Neural cell (in vitro differentiated cells): ENCODE data around the gene SMPD3. TPM values are rescaled to one million over a fixed set of nuclear protein-coding genes. Genes with fewer than 3 reads are reported as not detected.

Experiments
- H2AFZ ChIP-seq: fragments of 200-600, 300-800 bp; sonication (generic), shearing (Covaris generic); 2 replicates; pipeline ENCODE4 v1.6.0; 2014; ENCODE audit warnings: low read depth, mild to moderate bottlenecking, antibody characterized with exemption, low read length, moderate library complexity
- H3F3A ChIP-seq: fragments of 200-600 bp; shearing (Covaris generic); 2 replicates; pipeline ENCODE4 v1.6.1; 2016; ENCODE audit warnings: mild to moderate bottlenecking, moderate library complexity, mixed read lengths, antibody characterized with exemption, low read length; ENCODE audit not compliant: insufficient read depth, poor library complexity, severe bottlenecking
- H3K27ac ChIP-seq: fragments of 200-600, 300-800 bp; sonication (generic), shearing (Covaris generic); 2 replicates; pipeline ENCODE4 v1.5.1; 2014; ENCODE audit warnings: mild to moderate bottlenecking, low read length, moderate library complexity
- H3K27me3 ChIP-seq: fragments of 300-800, 200-600 bp; sonication (generic), shearing (Covaris generic); 2 replicates; pipeline ENCODE4 v1.6.0; 2014; ENCODE audit warnings: mild to moderate bottlenecking, low read depth, low read length, moderate library complexity; ENCODE audit not compliant: insufficient read depth
- H3K36me3 ChIP-seq: fragments of 300-800, 200-600 bp; sonication (generic), shearing (Covaris generic); 2 replicates; pipeline ENCODE4 v1.5.1; 2014; ENCODE audit warnings: mild to moderate bottlenecking, antibody characterized with exemption, low read length, moderate library complexity; ENCODE audit not compliant: insufficient read depth
- H3K4me2 ChIP-seq: fragments of 300-800, 200-600 bp; sonication (generic), shearing (Covaris generic); 2 replicates; pipeline ENCODE4 v1.6.0; 2014; ENCODE audit warnings: mild to moderate bottlenecking, low read length
- H3K4me3 ChIP-seq: fragments of 300-800, 200-600 bp; sonication (generic), shearing (Covaris generic); 2 replicates; pipeline ENCODE4 v1.5.1; 2014; ENCODE audit warnings: mild to moderate bottlenecking, low read length, moderate library complexity
- H3K79me2 ChIP-seq: fragments of 200-600 bp; shearing (Covaris generic); replicated peaks from 2 replicates; pipeline ENCODE4 v1.6.0; 2014; ENCODE audit warnings: mild to moderate bottlenecking, low read length, moderate library complexity; ENCODE audit not compliant: insufficient read depth
- H3K9ac ChIP-seq: fragments of 300-800, 200-600 bp; sonication (generic), shearing (Covaris generic); 2 replicates; pipeline ENCODE4 v1.6.1; 2016; ENCODE audit warnings: mild to moderate bottlenecking, low read length, mixed read lengths
- H3K9me2 ChIP-seq: fragments of 200-600 bp; shearing (Covaris generic); 2 replicates; pipeline ENCODE4 v1.6.1; 2016; ENCODE audit warnings: mild to moderate bottlenecking, low read length, mixed read lengths; ENCODE audit not compliant: insufficient read depth
- H3K9me3 ChIP-seq: fragments of 200-600, 300-800 bp; sonication (generic), shearing (Covaris generic); 2 replicates; pipeline ENCODE4 v1.6.1; 2016; ENCODE audit warnings: mild to moderate bottlenecking, mixed run types, low read length, moderate library complexity, mixed read lengths
- H4K20me1 ChIP-seq: fragments of 200-600 bp; shearing (Covaris generic); 2 replicates; pipeline ENCODE4 v1.6.1; 2016; ENCODE audit warnings: mild to moderate bottlenecking, mixed run types; ENCODE audit not compliant: insufficient read depth
- CTCF ChIP-seq: fragments of 450-650 bp; IDR thresholded peaks from 2 replicates; pipeline ENCODE4 v1.5.1; 2014; ENCODE audit warnings: antibody characterized with exemption, mild to moderate bottlenecking, moderate library complexity; ENCODE audit not compliant: poor library complexity, severe bottlenecking
- EP300 ChIP-seq: fragments of 450-650 bp; conservative IDR thresholded peaks from 2 replicates; pipeline ENCODE4 v1.6.1; 2014; ENCODE audit warnings: antibody characterized with exemption, mild to moderate bottlenecking, moderate library complexity; ENCODE audit not compliant: poor library complexity, severe bottlenecking
- EZH2 ChIP-seq: fragments of 200-600, 300-800 bp; shearing (Covaris generic), sonication (generic); IDR thresholded peaks from 2 replicates; pipeline ENCODE4 v1.6.1; 2014; ENCODE audit warnings: antibody characterized with exemption, low read length, borderline replicate concordance, mild to moderate bottlenecking; ENCODE audit not compliant: insufficient read depth, poor library complexity, severe bottlenecking
- MXI1 ChIP-seq: fragments of 450-650 bp; conservative IDR thresholded peaks from 2 replicates; pipeline ENCODE4 v1.6.1; 2014; ENCODE audit warnings: antibody characterized with exemption, mild to moderate bottlenecking; ENCODE audit not compliant: poor library complexity, severe bottlenecking
- POLR2AphosphoS5 ChIP-seq: IDR thresholded peaks from 2 replicates; pipeline ENCODE4 v1.6.1; 2012
- RAD21 ChIP-seq: fragments of 450-650 bp; conservative IDR thresholded peaks from 2 replicates; pipeline ENCODE4 v1.6.1; 2014; ENCODE audit warnings: antibody characterized with exemption, mild to moderate bottlenecking, moderate library complexity
- REST ChIP-seq: IDR thresholded peaks from 2 replicates; pipeline ENCODE4 v1.6.1; 2012; ENCODE audit warnings: borderline replicate concordance
- SMC3 ChIP-seq: fragments of 450-650 bp; conservative IDR thresholded peaks from 2 replicates; pipeline ENCODE4 v1.6.1; 2014; ENCODE audit warnings: antibody characterized with exemption, mild to moderate bottlenecking, moderate library complexity; ENCODE audit not compliant: poor library complexity
- TAF1 ChIP-seq: IDR thresholded peaks from 2 replicates; pipeline ENCODE4 v1.6.1; 2012; ENCODE audit warnings: low read depth
- polyA plus RNA-seq: library from polyadenylated mRNA; depleted of rRNA; stranded (reverse); fragments of >200 nt; gene quantifications from 2 replicates; pipeline ENCODE4 v1.2.3, GENCODE V29; 2014

The SMPD3 gene
- polyA plus RNA-seq, 1 donor from 2014 or later = 42.7 TPM

DNA sequence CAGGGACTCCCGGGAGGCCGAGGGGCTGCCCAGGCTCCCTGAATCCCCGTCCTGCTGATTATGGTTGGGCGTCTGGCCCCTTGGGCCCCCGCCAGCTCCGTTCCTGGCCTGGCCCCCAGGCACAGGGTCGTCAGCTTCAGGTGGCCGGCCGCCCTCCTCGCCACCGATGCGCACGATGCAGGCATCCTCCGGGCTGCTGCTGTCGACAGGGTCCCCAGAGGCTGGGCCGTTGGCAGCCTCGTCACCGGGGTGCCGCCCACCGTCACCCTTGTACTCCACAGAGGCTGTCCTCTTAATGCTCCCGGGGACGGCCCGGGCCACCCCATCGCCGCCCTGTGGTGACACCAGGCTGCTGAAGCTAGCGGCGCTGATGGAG lies 77.0 kb downstream of the SMPD3 start:
- Histone ChIP-seq H3K9me2 (no peaks in the 10 kb centered on the region), H3K4me3 (no peak overlapping the region), H3K4me2 (no peak overlapping the region), H2AFZ (no peak overlapping the region), H3K36me3 (no peaks in the 10 kb centered on the region), H3K27me3 (no peaks in the 10 kb centered on the region), H3K79me2 (no peaks in the 10 kb centered on the region), H4K20me1 (no peaks in the 10 kb centered on the region), H3K9me3 (no peaks in the 10 kb centered on the region), H3F3A (no peaks in the 10 kb centered on the region), H3K27ac (no peak overlapping the region), H3K9ac (no peak overlapping the region)
- TF ChIP-seq EZH2 = no peak
- TF ChIP-seq EP300 = no peak
- no peak for TF ChIP-seq CTCF
- no peak for TF ChIP-seq REST
- TF ChIP-seq POLR2AphosphoS5 = no peak
- TF ChIP-seq SMC3 = no peak
- no peak for TF ChIP-seq MXI1
- TF ChIP-seq RAD21 = no peak
- no peak for TF ChIP-seq TAF1

DNA sequence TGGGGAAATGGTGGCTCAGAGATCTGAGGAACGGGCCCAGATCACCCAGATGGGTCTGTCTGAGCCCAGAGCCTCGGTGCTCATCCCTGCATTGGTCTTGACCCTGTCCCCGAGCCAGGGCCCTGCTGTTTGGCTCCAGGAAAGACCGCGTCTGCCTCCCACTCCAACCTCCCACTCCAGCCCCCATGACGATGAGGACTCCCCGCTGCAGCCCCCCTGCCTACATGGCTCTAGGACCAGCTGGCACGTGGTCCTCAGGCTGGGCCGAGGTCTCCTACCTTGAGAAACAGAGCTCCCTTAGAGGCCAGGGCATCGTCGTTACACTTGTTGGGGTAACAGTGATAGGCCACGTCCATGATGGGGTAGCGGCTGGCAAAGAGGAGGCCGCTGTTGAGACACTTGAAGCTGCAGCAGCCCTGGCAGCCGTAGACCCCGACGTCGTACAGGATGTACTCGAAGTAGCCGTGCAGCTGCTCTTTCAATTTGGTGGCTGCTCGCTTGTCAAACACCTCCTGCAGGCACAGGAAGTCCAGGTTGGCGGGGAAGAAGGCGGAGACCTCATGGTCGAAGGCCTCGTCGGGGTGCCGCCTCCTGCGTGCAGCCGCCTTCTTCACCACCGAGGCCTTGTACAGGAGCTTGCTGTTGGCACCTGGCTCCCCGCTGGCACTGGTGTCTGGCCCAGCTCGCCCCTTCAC lies 77.6 kb downstream of the SMPD3 start:
- Histone ChIP-seq H3K36me3 (no peaks in the 10 kb centered on the region), H3K9ac (no peak overlapping the region), H3K9me2 (no peaks in the 10 kb centered on the region), H3K4me2 (no peak overlapping the region), H3K4me3 (no peak overlapping the region), H3F3A (no peaks in the 10 kb centered on the region), H4K20me1 (no peaks in the 10 kb centered on the region), H3K9me3 (no peaks in the 10 kb centered on the region), H2AFZ (no peak overlapping the region), H3K27ac (no peak overlapping the region), H3K79me2 (no peaks in the 10 kb centered on the region), H3K27me3 (no peaks in the 10 kb centered on the region)
- TF ChIP-seq EP300 (no peak), REST (no peak), EZH2 (no peak)
